ENCODE data around the gene CYREN. TPM values are rescaled to one million over a fixed set of nuclear protein-coding genes. Genes with fewer than 3 reads are reported as not detected.

Gene CYREN
- total and polyA plus RNA-seq, 9 of the 15 experiments (the other 6 are each of a cell fraction or from before 2014, with no cell fraction given): 13.9 to 108 (median 88.8) TPM

DNA sequence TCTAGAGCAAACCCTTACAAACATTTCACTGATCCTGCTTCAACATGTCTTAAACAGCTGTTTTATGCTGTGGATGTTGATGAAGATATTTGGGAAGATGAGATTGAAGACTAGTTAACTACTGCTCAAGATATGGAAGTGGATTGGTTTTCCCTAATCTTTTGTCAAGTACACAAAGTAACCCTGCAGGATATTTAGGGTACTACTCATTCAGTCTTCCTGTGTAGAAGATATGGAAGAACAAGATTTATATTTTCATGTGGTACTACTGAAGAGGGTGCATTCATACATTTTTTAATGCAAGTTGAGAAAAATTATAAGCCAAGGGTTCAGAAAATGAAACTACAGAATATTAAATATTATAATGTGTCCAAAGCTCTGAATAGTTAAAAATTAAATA is 40.9 kb downstream of the CYREN start:
- CTCF ChIA-PET (ENCODE audit: low intra/inter-chr PET ratio): no interaction called here
- Histone ChIP-seq H3K27me3 (ENCODE audit: control insufficient read depth in 2 of 2, insufficient read depth in 2 of 2, low read length in 2 of 2) (no peaks in the 10 kb centered on the region), H3K9me1 (ENCODE audit: control insufficient read depth, insufficient read depth, low read length) (no peaks in the 10 kb centered on the region), H3K9me3 (replicated peaks; ENCODE audit: control insufficient read depth, insufficient read depth, low read depth, low read length) (no peaks in the 10 kb centered on the region), H4K20me1 (replicated peaks; ENCODE audit: control insufficient read depth, insufficient read depth, low read length) (no peaks in the 10 kb centered on the region), H3K4me1 (replicated peaks in 1 of 2; ENCODE audit: control insufficient read depth in 2 of 2, insufficient read depth in 2 of 2, low read length in 2 of 2) (no peaks in the 10 kb centered on the region), H3K4me3 (no peak overlapping the region), H3K4me2 (ENCODE audit: insufficient read depth, low read length) (no peak overlapping the region), H2AFZ (ENCODE audit: low read depth, low read length) (no peak overlapping the region), H3K36me3 (ENCODE audit: control insufficient read depth, insufficient read depth, low read length) (no peaks in the 10 kb centered on the region), H3K9ac (ENCODE audit: insufficient read depth in 1 of 2, low read depth in 2 of 2, low read length in 2 of 2) (no peak overlapping the region), H3K27ac (ENCODE audit: extremely low read depth, low read depth, low read length) (no peak overlapping the region), H3K79me2 (ENCODE audit: control insufficient read depth, insufficient read depth, low read length) (no peaks in the 10 kb centered on the region)
- FAIRE-seq (no peak), DNase-seq (ENCODE audit: extremely low read depth in 1 of 4, low spot score in 3 of 4) (peak in 1 of 4 experiments; percentile 6), ATAC-seq (peak; percentile 75)
- POLR2A ChIA-PET: interaction anchor here (0.9 kb wide), 1 partner anchor 18 kb away, joined by 3 read pairs; the partner anchor contains the start of gene TMEM140
- intact Hi-C loops (cut with micrococcal nuclease) (no loop called here), in situ Hi-C loops (cut with MboI) (no loop called here)
- BruUV-seq (replicated peaks): no TSS peak
- TF ChIP-seq DACH1 (IDR thresholded peaks at IDR 0.05; ENCODE audit: partially characterized antibody) (peak; percentile 40), NCOA1 (IDR thresholded peaks at IDR 0.05; ENCODE audit: low read depth) (no peak), ILK (tag; IDR thresholded peaks at IDR 0.05; ENCODE audit: borderline replicate concordance, low read depth) (no peak), EWSR1 (IDR thresholded peaks at IDR 0.05; ENCODE audit: borderline replicate concordance, low read depth, partially characterized antibody) (no peak), ETV1 (tag; conservative IDR thresholded peaks at IDR 0.05; ENCODE audit: low read depth) (no peak)

DNA sequence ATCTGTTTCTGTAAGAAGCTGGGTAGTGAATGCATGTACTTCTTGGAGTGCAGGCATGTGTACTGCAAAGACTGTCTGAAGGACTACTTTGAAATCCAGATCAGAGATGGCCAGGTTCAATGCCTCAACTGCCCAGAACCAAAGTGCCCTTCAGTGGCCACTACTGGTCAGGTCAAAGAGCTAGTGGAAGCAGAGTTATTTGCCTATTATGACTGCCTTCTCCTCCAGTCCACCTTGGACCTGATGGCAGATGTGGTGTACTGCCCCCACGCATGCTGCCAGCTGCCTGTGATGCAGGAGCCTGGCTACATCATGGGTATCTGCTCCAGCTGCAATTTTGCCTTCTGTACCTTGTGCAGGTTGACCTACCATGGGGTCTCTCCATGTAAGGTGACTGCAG is 41.6 kb downstream of the CYREN start:
- H4K20me1 ChIP-seq (replicated peaks; ENCODE audit: control insufficient read depth, insufficient read depth, low read length): no peaks in the 10 kb centered on the region
- in situ Hi-C loops (cut with MboI) (no loop called here), intact Hi-C loops (cut with micrococcal nuclease) (no loop called here)
- H3K27me3 ChIP-seq (ENCODE audit: control insufficient read depth in 2 of 2, insufficient read depth in 2 of 2, low read length in 2 of 2): no peaks in the 10 kb centered on the region
- no peak overlapping the region for H3K27ac ChIP-seq (ENCODE audit: extremely low read depth, low read depth, low read length)
- BruUV-seq (replicated peaks): no TSS peak
- no peak overlapping the region for H3K4me2 ChIP-seq (ENCODE audit: insufficient read depth, low read length)
- no peak overlapping the region for H3K4me3 ChIP-seq
- TF ChIP-seq PHF21A (IDR thresholded peaks at IDR 0.05; ENCODE audit: borderline replicate concordance, low read depth) (no peak), SMAD2 (IDR thresholded peaks at IDR 0.05; ENCODE audit: low read depth, low read length) (no peak), FIP1L1 (IDR thresholded peaks at IDR 0.05; ENCODE audit: low read depth, low read length, poor library complexity, severe bottlenecking) (no peak), MECOM (CRISPR knock-in tag; IDR thresholded peaks at IDR 0.05) (no peak), KAT2B (IDR thresholded peaks at IDR 0.05; ENCODE audit: low read depth, low read length) (no peak), TFAP4 (CRISPR knock-in tag; IDR thresholded peaks at IDR 0.05; ENCODE audit: borderline replicate concordance) (no peak), RBFOX2 (IDR thresholded peaks at IDR 0.05; ENCODE audit: low read depth, low read length) (no peak), TEAD2 (tag; IDR thresholded peaks at IDR 0.05) (no peak)
- H3K9me3 ChIP-seq (replicated peaks; ENCODE audit: control insufficient read depth, insufficient read depth, low read depth, low read length): no peaks in the 10 kb centered on the region
- FAIRE-seq (no peak), ATAC-seq (peak; percentile 59), DNase-seq (ENCODE audit: extremely low read depth in 1 of 4, low spot score in 3 of 4) (no peak)
- ChIA-PET POLR2A (interaction anchor here (0.6 to 0.9 kb wide), 4 partner anchors 14 to 45 kb away, joined by 3 read pairs; partner anchors contain the start of gene TMEM140), CTCF (ENCODE audit: low intra/inter-chr PET ratio) (no interaction called here)
- no peak overlapping the region for H2AFZ ChIP-seq (ENCODE audit: low read depth, low read length)
- H3K9me1 ChIP-seq (ENCODE audit: control insufficient read depth, insufficient read depth, low read length): no peaks in the 10 kb centered on the region
- no peaks in the 10 kb centered on the region for H3K4me1 ChIP-seq (replicated peaks in 1 of 2; ENCODE audit: control insufficient read depth in 2 of 2, insufficient read depth in 2 of 2, low read length in 2 of 2)
- H3K79me2 ChIP-seq (ENCODE audit: control insufficient read depth, insufficient read depth, low read length): no peaks in the 10 kb centered on the region
- 0% methylated on average over 1 of the region's 1 CpG for WGBS (ENCODE audit: insufficient coverage, low coverage, missing lambda C conversion rate)
- no peaks in the 10 kb centered on the region for H3K36me3 ChIP-seq (ENCODE audit: control insufficient read depth, insufficient read depth, low read length)
- H3K9ac ChIP-seq (ENCODE audit: insufficient read depth in 1 of 2, low read depth in 2 of 2, low read length in 2 of 2): no peak overlapping the region
